ENCODE data around the gene OTOF. TPM values are rescaled to one million over a fixed set of nuclear protein-coding genes. Genes with fewer than 3 reads are reported as not detected.

Gene OTOF
- total and polyA plus RNA-seq, 9 of the 15 experiments (the other 6 are each of a cell fraction or from before 2014, with no cell fraction given) = 0.03 to 0.11 (median 0.06) TPM; not detected in 5

DNA sequence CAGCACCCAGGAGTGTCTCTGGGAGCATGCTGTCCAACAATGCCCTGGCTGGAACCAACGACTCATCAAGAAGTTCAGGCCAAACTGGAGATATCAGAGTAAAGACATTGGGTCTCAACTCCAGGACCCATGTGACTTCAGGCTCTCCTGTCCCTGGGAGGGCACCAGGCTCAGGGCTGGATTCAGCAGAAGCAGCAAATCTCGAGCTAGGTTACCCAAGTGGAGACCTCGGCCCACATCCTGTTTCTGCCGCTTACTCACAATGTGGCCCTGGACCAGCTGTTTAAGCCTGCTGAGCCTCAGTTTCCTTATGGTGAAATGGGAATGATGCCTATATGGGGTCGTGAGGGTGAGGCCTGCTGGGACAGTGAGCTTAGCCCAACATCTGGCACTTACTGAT, 9.3 kb upstream of the OTOF start (continued):
- TF ChIP-seq HDAC1 (IDR thresholded peaks at IDR 0.05) = no peak
- no peak for TF ChIP-seq ATF6 (CRISPR knock-in tag; IDR thresholded peaks at IDR 0.05)
- no peak for TF ChIP-seq MEF2D (tag; conservative IDR thresholded peaks at IDR 0.05; ENCODE audit: low read depth)
- TF ChIP-seq, protein P1, sequence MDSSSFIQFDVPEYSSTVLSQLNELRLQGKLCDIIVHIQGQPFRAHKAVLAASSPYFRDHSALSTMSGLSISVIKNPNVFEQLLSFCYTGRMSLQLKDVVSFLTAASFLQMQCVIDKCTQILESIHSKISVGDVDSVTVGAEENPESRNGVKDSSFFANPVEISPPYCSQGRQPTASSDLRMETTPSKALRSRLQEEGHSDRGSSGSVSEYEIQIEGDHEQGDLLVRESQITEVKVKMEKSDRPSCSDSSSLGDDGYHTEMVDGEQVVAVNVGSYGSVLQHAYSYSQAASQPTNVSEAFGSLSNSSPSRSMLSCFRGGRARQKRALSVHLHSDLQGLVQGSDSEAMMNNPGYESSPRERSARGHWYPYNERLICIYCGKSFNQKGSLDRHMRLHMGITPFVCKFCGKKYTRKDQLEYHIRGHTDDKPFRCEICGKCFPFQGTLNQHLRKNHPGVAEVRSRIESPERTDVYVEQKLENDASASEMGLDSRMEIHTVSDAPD (CRISPR knock-in tag; IDR thresholded peaks at IDR 0.05) = no peak
- no peak for TF ChIP-seq MYBL2 (IDR thresholded peaks at IDR 0.05; ENCODE audit: low read depth)
- TF ChIP-seq MYBL2 (CRISPR knock-in tag; IDR thresholded peaks at IDR 0.05; ENCODE audit: borderline replicate concordance) = no peak
- TF ChIP-seq USF1 (CRISPR knock-in tag; IDR thresholded peaks at IDR 0.05) = 0 out of 2 replicates have a peak, but pooled peaks have one; percentile 39
- TF ChIP-seq ZNF584 (CRISPR knock-in tag; IDR thresholded peaks at IDR 0.05; ENCODE audit: low read depth) = no peak
